Body of pancreas (tissue), 4 donors: Measurements from ENCODE around the gene DNAH12. TPM values are rescaled to one million over a fixed set of nuclear protein-coding genes. Genes with fewer than 3 reads are reported as not detected.
A peak's percentile ranks its signal among the peaks of the same experiment; 100 is the strongest.

Experiments
- ATAC-seq: fragments of 150-250 bp; one replicate; pipeline ENCODE4 v1.9.1; 2016
- DNase-seq, 4 donors: peaks; one replicate each; pipeline ENCODE4 v3.0.0-alpha.2; 2019
- H3K27ac ChIP-seq, 4 donors: fragments of 200-600 bp; sonication (generic); 1 replicate in 3 of 4; 2 replicates in 1 of 4; pipeline versions ENCODE4 v1.5.1 to v1.6.1; 2016 to 2019; ENCODE audit warnings: mild to moderate bottlenecking in 1 of 4, mixed read lengths in 1 of 4, moderate library complexity in 1 of 4
- H3K27me3 ChIP-seq, 2 donors: fragments of 200-600 bp; sonication (generic); one replicate each; pipeline ENCODE4 v1.6.0; 2016; ENCODE audit warnings: mild to moderate bottlenecking in 1 of 2
- H3K36me3 ChIP-seq, 2 donors: fragments of 200-600 bp; sonication (generic); replicated peaks in 1 of 2; 2 replicates each; pipeline ENCODE4 v1.5.1; 2016; ENCODE audit warnings: low read depth in 2 of 2; ENCODE audit not compliant: insufficient read depth in 1 of 2
- H3K4me1 ChIP-seq: fragments of 200-600 bp; sonication (generic); one replicate; pipeline ENCODE4 v1.6.0; 2016
- H3K4me3 ChIP-seq, 2 donors: fragments of 200-600 bp; sonication (generic); 1 replicate in 1 of 2; 2 replicates in 1 of 2; pipeline ENCODE4 v1.5.1; 2016 to 2019
- H3K9me3 ChIP-seq, 3 donors: fragments of 200-600 bp; sonication (generic); 1 replicate in 2 of 3; 2 replicates in 1 of 3; pipeline ENCODE4 v1.5.1; 2016
- POLR2A ChIP-seq, 3 donors: fragments of 450-650 bp; IDR thresholded peaks; one replicate each; pipeline ENCODE4 v1.6.1; 2016; ENCODE audit warnings: antibody characterized with exemption in 3 of 3, mild to moderate bottlenecking in 2 of 3
- WGBS, 2 donors: methylation state at CpG; one replicate each; pipeline ENCODE4 v1.1.5; 2017; 5-methylcytosine and 5-hydroxymethylcytosine counted together
- intact Hi-C: fragments of 100-400 bp; cut with DNase I; formaldehyde crosslinking; loops from one replicate; pipeline ENCODE4 v1.15.1; 2023
- total RNA-seq, 2 donors: library from RNA; depleted of rRNA; stranded (reverse); fragments of >200 nt; gene quantifications; one replicate each; pipeline ENCODE4 v1.1.0, GENCODE V29; 2016
- TF ChIP-seq, protein P1 (sequence below), 7 experiments: fragments of 450-650 bp in 4 of 7; fragments of 200-600 bp in 3 of 7; sonication (generic) in 3 of 7; IDR thresholded peaks; one replicate each; pipeline ENCODE4 v1.5.1; 2016 to 2019; ENCODE audit warnings: antibody characterized with exemption in 7 of 7

The DNAH12 gene
- total RNA-seq, 2 donors from 2014 or later = 0.52 to 0.99 TPM

DNA sequence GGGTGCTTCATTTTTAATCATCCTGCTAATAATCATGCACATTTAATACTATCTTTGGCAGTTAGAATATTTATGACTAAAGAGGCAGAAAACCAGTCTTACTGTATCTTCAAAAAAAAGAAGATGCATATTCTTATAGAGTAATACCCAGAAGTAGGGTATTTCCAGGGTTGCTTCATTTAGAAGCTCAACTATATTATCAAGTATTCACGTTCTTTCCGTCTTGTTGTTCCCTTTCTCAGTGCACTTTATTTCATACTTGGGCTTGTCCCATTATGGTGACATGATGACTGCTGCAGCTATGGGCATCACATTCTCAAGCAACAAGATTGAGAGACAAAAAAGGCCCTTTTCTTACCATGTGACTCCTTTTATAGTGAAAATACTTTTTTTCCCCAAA is 154.9 kb downstream of the DNAH12 start:
- Histone ChIP-seq H3K4me1 (no peaks in the 10 kb centered on the region), H3K27ac (no peak overlapping the region), H3K4me3 (no peak overlapping the region), H3K36me3 (no peaks in the 10 kb centered on the region), H3K27me3 (no peaks in the 10 kb centered on the region), H3K9me3 (no peaks in the 10 kb centered on the region)
- ATAC-seq = no peak
- no peak for TF ChIP-seq POLR2A (IDR thresholded peaks at IDR 0.05)
- TF ChIP-seq, protein P1, sequence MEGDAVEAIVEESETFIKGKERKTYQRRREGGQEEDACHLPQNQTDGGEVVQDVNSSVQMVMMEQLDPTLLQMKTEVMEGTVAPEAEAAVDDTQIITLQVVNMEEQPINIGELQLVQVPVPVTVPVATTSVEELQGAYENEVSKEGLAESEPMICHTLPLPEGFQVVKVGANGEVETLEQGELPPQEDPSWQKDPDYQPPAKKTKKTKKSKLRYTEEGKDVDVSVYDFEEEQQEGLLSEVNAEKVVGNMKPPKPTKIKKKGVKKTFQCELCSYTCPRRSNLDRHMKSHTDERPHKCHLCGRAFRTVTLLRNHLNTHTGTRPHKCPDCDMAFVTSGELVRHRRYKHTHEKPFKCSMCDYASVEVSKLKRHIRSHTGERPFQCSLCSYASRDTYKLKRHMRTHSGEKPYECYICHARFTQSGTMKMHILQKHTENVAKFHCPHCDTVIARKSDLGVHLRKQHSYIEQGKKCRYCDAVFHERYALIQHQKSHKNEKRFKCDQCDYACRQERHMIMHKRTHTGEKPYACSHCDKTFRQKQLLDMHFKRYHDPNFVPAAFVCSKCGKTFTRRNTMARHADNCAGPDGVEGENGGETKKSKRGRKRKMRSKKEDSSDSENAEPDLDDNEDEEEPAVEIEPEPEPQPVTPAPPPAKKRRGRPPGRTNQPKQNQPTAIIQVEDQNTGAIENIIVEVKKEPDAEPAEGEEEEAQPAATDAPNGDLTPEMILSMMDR (IDR thresholded peaks at IDR 0.05) = no peak
- no peak for DNase-seq
- 77 to 78% methylated on average over 2 of the region's 2 CpGs for WGBS, 2 donors
- intact Hi-C loops = no loop called here

DNA sequence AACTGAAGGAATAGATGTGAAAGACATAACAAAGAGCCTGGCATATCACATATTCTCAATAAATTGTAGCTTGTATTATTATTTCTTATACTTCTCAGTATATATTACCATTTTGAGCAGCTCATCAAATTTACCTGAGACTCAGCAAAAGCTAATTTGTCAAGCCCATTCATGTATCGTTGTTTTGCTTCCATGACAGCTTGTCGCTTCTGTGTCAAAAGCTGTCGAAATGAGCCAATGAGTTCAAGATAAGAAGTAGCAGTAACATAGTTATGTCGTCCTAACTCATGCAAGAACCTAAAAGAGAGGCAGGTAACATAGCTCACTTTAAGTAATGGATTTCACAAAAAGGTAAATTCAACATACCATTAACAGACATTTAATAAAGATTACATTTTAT is 157.8 kb downstream of the DNAH12 start:
- Histone ChIP-seq H3K27me3 (no peaks in the 10 kb centered on the region), H3K4me1 (no peaks in the 10 kb centered on the region), H3K9me3 (no peaks in the 10 kb centered on the region), H3K27ac (no peak overlapping the region), H3K4me3 (no peak overlapping the region), H3K36me3 (no peaks in the 10 kb centered on the region)
- TF ChIP-seq POLR2A (IDR thresholded peaks at IDR 0.05) = no peak
- TF ChIP-seq, protein P1 (IDR thresholded peaks at IDR 0.05) = no peak
- no peak for DNase-seq
- ATAC-seq = no peak
- 68 to 76% methylated on average over 4 of the region's 4 CpGs for WGBS, 2 donors
- intact Hi-C loops = no loop called here

DNA sequence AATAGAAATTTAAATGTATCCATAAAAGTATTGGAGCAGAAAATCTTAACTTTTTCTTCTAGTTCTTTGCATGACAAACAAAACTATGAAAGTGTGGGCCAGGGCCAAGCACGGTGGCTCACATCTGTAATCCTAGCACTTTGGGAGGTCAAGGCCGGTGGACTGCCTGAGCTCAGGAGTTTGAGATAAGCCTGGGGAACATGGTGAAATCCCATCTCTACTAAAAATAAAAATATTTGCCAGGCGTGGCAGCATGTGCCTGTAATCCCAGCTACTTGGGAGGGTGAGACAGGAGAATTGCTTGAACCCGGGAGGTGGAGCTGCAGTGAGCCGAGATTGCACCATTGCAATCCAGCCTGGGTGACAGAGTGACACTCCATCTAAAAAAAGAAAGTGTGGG is 158.6 kb downstream of the DNAH12 start:
- H3K4me3 ChIP-seq = no peak overlapping the region
- DNase-seq (peak; percentile 8 to 32 (median 14)), ATAC-seq (no peak)
- H3K36me3 ChIP-seq = no peaks in the 10 kb centered on the region
- intact Hi-C loops = no loop called here
- no peak for TF ChIP-seq POLR2A (IDR thresholded peaks at IDR 0.05)
- TF ChIP-seq, protein P1 (IDR thresholded peaks at IDR 0.05) = no peak
- H3K9me3 ChIP-seq = no peaks in the 10 kb centered on the region
- no peaks in the 10 kb centered on the region for H3K4me1 ChIP-seq
- 43 to 50% methylated on average over 5 of the region's 5 CpGs for WGBS, 2 donors
- no peaks in the 10 kb centered on the region for H3K27me3 ChIP-seq
- H3K27ac ChIP-seq = no peak overlapping the region

DNA sequence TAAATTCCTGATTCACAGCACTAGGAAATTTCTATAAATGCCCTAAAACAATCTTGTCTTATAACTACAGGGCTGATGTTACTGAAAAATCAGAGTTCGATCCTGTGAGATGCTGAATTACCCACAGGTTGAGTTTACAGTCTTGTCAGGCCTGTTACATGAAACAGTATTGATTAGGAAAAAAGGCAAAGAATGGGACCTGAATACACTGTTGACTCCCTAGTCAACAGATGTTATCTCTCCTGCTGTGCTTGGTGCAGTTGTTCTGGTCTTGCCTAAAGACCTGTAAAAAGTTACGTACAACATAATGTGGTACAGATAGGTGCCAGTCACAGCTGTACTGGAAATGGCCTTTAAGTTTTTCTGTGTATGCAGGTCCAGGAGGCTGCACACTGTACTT is 160.3 kb downstream of the DNAH12 start:
- Histone ChIP-seq H3K27me3 (no peaks in the 10 kb centered on the region), H3K36me3 (no peaks in the 10 kb centered on the region), H3K4me3 (no peak overlapping the region), H3K9me3 (no peaks in the 10 kb centered on the region), H3K4me1 (no peaks in the 10 kb centered on the region), H3K27ac (no peak overlapping the region)
- ATAC-seq (no peak), DNase-seq (no peak)
- WGBS, 2 donors = 84 to 88% methylated on average over 2 of the region's 2 CpGs
- intact Hi-C loops = no loop called here
- TF ChIP-seq, protein P1 (IDR thresholded peaks at IDR 0.05) = no peak
- TF ChIP-seq POLR2A (IDR thresholded peaks at IDR 0.05) = no peak

DNA sequence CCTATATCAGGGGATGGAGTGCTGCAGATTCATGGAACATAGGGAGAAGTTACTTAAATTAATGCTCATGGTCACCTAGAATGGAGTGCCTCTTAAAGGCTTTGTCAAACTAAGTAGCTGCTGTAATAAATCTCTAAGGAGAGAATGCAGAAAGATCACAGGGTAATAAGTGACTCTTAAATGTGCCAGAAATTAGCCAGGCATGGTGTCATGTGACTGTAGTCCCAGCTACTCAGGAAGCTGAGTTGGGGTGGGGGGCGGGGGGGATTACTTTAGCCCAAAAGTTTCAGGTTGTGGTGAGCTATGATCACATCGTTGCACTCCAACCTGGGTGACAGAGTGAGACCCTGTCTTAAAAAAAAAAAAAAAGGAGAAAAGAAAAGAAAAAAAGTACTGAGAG is 160.7 kb downstream of the DNAH12 start:
- no peak for ATAC-seq
- Histone ChIP-seq H3K36me3 (no peaks in the 10 kb centered on the region), H3K4me1 (no peaks in the 10 kb centered on the region), H3K4me3 (no peak overlapping the region), H3K9me3 (no peaks in the 10 kb centered on the region), H3K27me3 (no peaks in the 10 kb centered on the region), H3K27ac (no peak overlapping the region)
- DNase-seq = no peak
- intact Hi-C loops = no loop called here
- 60 to 89% methylated on average over 2 of the region's 2 CpGs for WGBS, 2 donors
- TF ChIP-seq POLR2A (IDR thresholded peaks at IDR 0.05) = no peak
- TF ChIP-seq, protein P1 (IDR thresholded peaks at IDR 0.05) = no peak
